Measurements from ENCODE around the gene ZBTB38.

Gene ZBTB38

DNA sequence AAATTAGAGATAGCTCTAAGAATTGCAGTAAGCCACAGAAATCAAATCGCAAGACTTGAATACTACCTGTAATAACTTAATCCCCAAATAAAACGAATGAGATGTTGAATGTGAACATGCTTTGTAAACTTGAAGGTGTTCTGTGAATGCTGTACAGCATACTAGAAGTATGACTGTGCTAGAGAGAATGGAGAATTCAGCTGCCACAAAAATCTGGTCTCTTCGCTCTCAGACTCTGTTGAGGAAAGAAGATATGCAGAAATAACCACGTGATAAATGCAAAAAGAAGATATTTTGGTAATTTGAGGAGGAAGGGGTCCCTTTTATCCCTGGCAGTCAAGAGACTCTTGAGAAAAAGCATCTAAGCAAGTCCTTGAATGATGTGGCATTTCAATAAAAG lies 37.3 kb downstream of the ZBTB38 start:
- no peak for DNase-seq (ENCODE audit: low spot score)

DNA sequence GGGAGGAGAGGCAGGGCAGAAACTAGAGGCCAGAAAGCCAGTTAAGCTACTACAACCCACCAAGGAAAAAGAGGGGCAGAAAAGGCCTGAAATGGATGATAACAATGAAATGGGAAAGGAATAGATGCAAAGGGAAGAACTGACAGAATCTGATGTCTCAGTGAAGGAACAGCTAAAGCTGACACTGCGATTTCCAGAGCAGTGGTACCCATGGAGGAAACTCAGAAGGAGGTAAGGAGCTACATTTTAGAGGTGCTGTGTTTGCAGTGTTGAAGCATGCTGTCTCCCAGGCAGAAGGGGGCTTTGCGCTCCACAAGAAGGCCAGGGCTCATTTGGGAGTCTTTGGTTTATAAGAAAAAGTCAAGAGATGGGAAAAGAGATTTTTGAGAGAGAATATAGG lies 38.0 kb downstream of the ZBTB38 start:
- DNase-seq (ENCODE audit: low spot score) = no peak

DNA sequence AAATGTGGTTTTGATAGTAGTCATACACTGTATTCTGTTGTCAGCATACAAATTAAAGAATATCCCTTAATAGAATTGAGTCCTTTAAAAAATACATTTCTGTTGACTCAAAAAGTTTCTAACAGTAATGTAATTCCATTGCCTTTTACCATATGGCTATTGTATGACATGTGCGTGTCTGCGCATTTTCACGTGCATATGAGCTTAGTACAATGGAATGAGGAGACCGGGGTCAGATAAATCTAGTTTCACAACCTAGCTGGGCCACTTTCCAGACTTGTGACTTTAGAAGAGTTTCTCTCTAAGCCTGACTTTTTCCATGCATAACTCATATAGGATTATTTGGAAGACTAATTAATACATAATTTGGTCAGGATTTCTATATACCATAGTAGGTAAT lies 38.7 kb downstream of the ZBTB38 start:
- no peak for DNase-seq (ENCODE audit: low spot score)

DNA sequence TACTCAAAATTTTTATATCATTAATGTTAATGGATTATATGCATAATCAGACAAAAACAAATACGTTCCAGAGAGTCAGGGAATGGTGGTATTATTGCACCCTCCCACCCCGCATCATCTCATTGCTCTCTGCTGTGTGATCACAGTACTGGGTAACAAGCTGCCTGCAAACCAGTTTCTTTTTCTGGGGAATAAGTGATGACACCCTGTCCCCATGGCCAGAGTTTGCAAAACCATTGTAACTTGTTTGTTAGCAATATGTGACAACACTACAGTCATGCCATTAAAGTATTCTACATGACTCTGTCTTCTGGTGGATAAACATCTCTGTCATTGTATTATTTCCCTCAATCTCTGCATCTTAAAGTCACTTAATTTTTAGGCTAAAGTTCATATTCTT lies 39.5 kb downstream of the ZBTB38 start:
- no peak for DNase-seq (ENCODE audit: low spot score)

DNA sequence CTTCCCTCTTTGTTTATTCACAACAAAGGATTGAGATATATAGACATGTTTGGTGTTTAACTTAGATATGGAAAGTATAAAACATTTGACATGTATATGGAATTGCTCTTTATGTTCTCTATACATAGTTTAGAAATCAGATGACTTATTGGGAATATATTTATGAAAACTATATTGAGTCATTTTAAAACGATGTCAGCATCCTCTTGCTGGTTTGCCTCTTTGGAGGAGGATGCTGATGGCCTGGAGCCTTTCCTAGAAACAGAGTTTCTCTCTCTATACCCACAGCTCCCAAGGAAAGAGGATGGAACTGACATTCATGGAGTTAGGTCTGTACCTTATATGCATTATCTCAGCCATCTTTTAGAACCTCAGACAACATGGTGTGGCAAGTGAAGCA lies 40.3 kb downstream of the ZBTB38 start:
- no peak for DNase-seq (ENCODE audit: low spot score)

DNA sequence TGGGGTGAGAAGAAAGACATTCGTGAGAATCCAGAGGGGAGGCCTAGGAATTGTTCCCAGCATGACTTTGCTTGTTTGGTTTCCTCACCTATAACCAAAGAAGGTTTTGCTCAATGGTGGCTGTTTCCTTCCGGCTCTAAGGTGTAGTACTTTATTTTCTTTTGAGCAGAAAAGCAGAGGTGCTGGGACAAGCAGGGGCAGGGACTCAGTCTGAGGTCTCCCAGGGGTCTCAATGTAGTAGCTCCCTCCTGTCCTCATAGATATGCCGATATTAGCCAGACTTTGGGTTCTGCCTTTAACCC lies 41.6 kb downstream of the ZBTB38 start:
- no peak for DNase-seq (ENCODE audit: low spot score)

DNA sequence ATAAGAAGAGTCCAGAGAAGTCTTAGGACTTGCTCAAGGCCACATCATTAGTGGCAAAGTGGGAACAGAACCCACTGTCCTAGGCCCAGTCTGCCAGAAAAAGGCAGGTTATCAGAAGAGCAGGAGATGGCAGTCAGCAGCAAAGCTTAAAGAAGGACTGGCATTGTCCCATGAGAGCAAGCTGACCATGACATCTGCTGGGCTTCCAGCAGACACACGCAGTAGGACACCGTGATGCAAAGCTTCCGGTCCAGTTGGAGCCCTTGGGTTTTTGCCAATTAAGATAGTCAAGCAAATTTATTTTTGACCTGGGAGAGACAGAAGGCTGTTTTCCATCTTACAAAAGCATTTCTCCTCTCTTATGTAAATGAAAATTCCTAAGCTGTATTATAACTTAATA lies 42.1 kb downstream of the ZBTB38 start:
- DNase-seq (ENCODE audit: low spot score) = no peak

DNA sequence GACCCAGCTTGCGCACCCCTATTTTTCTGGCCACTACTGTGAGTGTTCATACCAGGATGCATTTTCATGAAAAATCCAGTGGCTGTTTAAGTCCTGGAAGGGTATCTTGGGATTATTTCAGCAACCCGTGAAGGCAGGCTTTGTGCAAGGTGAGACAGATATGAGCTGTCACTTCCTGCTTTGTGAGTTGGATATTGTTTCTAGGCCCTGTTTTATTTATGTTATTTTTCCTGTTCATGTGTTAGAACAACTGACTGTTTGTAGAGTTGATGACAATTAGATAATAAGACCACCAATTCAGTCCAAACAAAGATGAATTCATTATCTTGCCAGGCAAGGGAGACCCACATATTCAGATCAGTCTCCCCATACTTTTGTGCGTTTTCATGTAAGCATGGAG lies 42.5 kb downstream of the ZBTB38 start:
- DNase-seq (ENCODE audit: low spot score) = no peak

DNA sequence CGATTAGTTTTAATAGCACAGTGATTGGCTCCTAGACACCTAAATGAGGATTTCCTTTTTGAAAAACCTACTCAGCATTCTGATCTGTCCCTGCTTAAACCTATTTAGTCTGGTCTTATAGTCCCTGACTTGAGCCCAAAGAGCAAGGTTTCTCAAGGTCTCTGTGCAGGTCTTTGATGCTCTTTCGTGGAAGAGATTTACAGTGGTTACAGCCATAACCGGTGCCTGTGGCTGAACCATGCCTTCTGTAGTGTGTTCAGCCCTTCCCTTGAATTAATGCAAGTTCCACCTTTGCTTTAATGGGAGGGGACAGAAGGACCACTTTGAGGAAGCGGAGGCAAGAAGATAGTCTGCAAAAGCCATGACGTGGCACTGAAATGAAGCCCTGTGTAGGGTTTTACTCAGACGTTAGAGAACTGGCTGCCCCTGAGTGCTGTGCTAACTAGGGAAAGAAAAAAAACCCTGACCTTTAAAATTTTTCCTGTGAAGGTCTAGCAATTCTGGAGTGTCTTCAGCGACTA lies 43.0 kb downstream of the ZBTB38 start:
- DNase-seq (ENCODE audit: low spot score) = no peak

DNA sequence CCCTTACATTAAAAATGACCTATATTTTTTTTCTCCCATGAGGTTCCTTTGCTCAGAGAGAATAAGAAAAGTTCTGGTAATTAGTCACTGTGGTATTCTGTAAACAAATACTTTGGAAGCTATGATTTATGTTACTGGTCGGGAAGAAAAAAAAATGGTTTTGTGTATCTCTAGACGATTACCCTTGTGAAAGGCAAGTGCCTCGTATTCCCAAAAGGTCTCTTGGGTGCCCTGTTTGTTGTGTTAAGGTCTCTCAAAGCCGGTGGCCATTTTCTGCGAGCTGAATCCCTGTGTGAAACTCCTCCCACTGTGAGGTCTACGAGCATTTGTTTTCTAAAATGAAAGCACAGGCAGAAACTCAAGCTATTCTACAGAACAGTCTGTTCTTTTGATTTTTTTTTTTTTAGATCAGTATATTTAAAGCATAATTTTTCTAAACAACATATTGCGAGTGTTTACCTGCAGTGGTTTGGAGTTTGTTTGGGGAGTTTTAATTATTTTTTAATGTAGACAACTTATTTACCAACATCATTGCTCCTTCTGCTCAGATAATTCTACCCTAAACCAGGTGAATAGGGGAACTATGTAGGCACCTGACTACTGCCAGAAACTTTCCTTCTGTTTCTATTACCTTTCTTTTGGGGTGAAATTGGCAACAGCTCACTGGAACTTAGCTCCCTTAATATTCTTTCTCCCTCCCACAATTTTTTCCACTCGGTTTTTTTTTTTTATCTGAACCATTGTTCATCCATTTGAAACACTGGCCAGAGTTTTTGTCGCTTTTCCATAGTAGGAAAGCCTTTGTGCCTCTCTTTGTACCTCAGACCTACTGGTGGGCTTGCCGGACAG lies 44.0 kb downstream of the ZBTB38 start:
- DNase-seq (ENCODE audit: low spot score) = peak; percentile 53

DNA sequence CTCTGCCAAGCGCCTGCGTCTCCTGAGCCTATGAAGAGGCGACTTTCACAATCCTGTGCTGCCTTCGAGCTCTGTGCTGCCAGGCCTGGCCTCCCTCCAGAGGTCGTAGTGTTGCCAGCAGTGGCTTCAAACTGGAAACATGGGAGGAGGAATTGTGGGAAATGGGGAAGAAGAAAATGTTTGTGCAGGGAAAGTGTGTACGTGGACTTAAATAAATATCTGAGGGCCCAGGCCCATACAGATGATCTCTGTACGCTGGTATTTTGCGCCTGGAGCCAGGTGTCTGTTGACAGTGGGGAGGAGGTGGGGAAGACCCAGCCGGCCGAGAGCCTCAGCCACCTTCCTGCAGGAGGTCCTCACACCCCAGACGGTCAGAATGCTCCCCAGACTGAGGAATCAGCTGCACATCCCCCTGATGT lies 44.6 kb downstream of the ZBTB38 start:
- DNase-seq (ENCODE audit: low spot score) = no peak

DNA sequence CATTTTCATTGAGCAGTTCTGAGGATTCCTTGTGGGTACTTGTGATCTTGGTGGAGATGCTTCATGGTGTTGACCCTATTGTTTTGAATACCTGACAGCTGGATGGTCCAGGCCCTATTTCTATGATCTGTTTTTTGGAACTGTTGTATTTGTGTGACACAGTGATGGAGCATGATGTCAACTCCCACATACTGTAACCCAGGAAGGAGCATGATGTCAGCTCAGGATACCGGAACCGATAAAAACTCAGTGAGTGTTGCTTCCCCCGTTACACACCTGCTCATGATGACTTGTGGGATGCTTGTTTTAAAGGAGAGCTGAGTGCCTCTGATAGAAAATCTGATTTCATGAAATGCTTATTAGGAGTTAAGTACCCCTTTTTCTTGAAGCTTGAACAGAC lies 45.1 kb downstream of the ZBTB38 start:
- DNase-seq (ENCODE audit: low spot score) = no peak

DNA sequence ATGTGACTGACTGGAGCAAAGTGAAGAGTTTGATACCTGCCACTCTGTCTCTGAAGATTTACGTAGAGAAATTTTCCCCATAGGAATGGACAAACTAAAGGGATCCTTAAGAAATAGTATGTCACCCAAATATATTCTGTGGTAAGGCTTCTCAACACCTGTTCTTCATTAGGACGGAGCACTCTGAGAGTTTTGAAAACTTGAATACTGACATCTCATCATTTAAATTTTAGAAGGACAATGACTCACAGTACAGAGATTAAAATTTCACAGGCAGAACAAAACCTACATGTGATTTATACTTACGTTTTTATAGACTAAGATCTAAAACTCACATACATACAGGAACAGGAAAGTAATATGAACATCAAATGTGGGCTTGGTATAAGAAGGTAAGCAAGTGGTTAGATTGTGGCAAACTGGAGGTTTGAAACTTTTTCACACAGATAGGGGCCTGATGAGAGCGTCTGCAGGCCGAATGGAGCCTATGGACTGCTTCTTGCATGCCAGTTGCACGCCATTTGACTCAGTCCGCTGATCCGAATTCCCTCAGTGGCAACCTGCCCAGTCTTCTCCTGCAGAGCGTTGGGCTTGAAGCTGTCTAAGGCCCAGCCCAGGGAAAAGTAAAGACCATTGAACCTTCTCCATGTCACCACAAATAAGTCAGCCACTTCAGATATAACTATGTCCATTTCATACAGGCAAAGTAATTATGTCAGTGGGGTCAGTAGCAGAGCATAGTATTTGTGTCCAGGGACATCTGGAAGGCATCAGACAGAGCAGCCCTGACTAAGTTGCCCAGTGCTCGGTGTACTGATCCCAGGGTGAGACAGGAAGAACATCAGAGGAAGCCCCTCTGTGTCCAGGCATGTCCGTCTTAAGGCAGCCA lies 45.7 kb downstream of the ZBTB38 start:
- DNase-seq (ENCODE audit: low spot score) = no peak

DNA sequence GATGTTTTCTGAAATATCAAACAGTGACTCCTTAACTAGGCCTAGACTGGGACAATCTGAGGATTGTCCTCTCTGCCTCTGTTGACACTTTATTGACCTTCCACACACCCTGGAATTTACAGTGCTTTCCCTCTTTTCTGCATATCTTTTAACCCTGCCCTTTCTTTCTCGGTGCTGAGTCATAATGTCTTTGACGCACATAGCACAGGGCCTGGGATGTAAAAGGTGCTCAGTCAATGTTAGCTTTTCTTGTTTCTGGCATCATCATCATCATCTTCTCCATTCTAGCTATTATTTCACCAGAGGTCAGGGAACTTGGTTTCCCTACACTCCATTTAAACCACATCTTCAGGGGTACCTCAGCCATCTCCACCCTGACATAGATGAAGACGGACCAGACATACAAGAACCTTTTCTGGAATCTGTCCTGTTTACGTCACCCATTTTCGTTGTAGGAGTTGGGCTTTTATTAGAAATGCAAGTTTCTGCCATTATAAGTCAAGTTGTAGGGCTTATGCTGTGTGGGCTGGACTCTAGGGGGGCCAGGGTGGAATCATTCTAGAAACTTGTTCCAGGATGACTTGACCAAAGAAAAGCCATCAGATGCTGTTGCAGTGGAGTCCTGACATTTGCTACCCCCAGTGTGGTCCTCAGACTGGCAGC lies 46.6 kb downstream of the ZBTB38 start:
- DNase-seq (ENCODE audit: low spot score) = no peak

DNA sequence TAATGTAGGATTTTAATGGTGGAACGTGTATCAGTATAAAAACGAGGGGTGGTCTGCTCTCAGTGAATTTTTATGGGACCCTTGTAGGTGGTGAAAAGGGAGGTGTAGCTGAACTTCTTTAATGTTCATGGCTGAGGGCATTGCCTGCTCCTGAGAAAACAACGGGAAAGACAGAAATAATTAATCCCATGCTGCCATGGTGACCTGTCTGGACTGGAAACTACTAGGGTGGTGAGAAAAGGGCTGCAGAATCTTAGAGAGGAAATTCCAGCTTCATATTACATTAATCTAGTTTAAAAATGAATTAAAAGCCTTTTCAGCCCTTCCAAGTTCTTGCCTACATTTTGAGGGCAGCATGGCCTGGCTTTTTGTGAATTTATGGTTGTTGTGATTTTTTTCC lies 47.6 kb downstream of the ZBTB38 start:
- DNase-seq (ENCODE audit: low spot score) = no peak

Measured in LoVo (cell line).